ENCODE measurements around the gene LRRC49.

DNA sequence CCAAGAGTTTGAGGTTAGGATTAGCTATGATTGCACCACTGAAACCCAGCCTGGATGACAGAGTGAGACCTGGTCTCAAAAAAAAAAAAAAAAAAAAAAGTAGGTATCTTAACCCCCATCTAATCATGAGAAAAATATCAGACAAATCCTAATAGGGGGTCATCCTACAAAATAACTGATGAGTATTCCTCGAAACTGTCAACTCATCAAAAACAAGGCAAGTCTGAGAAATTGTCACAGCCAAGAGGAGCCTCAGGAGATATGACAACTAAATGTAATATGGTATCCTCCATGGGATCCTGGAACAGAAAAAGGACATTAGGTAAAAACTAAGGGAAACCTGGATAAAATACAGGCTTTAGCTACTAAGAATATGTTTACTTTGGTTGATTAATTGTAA lies 70.6 kb downstream of the LRRC49 start:
- TF ChIP-seq POLR2A (IDR thresholded peaks at IDR 0.05) (no peak), POLR2AphosphoS5 (IDR thresholded peaks at IDR 0.05) (no peak)
- TF ChIP-seq, protein P1, sequence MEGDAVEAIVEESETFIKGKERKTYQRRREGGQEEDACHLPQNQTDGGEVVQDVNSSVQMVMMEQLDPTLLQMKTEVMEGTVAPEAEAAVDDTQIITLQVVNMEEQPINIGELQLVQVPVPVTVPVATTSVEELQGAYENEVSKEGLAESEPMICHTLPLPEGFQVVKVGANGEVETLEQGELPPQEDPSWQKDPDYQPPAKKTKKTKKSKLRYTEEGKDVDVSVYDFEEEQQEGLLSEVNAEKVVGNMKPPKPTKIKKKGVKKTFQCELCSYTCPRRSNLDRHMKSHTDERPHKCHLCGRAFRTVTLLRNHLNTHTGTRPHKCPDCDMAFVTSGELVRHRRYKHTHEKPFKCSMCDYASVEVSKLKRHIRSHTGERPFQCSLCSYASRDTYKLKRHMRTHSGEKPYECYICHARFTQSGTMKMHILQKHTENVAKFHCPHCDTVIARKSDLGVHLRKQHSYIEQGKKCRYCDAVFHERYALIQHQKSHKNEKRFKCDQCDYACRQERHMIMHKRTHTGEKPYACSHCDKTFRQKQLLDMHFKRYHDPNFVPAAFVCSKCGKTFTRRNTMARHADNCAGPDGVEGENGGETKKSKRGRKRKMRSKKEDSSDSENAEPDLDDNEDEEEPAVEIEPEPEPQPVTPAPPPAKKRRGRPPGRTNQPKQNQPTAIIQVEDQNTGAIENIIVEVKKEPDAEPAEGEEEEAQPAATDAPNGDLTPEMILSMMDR (IDR thresholded peaks at IDR 0.05): no peak
